22Rv1 (cell line): Measurements from ENCODE around the gene KRT34.

ENCODE experiments used
- CTCF ChIP-seq: fragments of 450-650 bp; IDR thresholded peaks from 2 replicates; pipeline ENCODE4 v1.5.1; 2017; ENCODE audit warnings: mild to moderate bottlenecking
- ZFX ChIP-seq: fragments of 450-650 bp; IDR thresholded peaks from 2 replicates; pipeline ENCODE4 v1.6.1; 2017; ENCODE audit warnings: antibody characterized with exemption, borderline replicate concordance

- no peak for TF ChIP-seq CTCF
- no peak for TF ChIP-seq ZFX
Measured at GRCh38 chr17:41387670-41388069, 5.6 kb upstream of the KRT34 start.
